NCI-H187 treated with DMSO at 0.1 percent for 48 hours (cell line): ENCODE measurements around the gene RRH.

ENCODE experiments used
- DNase-seq: peaks from one replicate; lab custom pipeline; 2025; lab: John Stamatoyannopoulos, UW

Gene RRH

GRCh38 chr4:109887071-109887470 is 59.3 kb downstream of the RRH start:
- DNase-seq: no peak

GRCh38 chr4:109890076-109890475 is 62.3 kb downstream of the RRH start:
- no peak for DNase-seq
